ENCODE data around the gene EFCAB6. TPM values are rescaled to one million over a fixed set of nuclear protein-coding genes. Genes with fewer than 3 reads are reported as not detected.

Gene EFCAB6
- total and polyA plus RNA-seq, 2 donors (not counting 3 experiments of a cell fraction or from before 2014, with no cell fraction given), result 0.07 to 0.31 TPM

GRCh38 chr22:43554694-43555365, 257.3 kb downstream of the EFCAB6 start:
- Histone ChIP-seq H3K4me2 (ENCODE audit: insufficient read depth, low read length) (no peak overlapping the region), H3K79me2 (ENCODE audit: control insufficient read depth, insufficient read depth, low read length) (no peaks in the 10 kb centered on the region), H3K9ac (replicated peaks; ENCODE audit: extremely low read depth, insufficient read depth, low read length) (no peak overlapping the region), H2AFZ (ENCODE audit: low read depth, low read length) (no peak overlapping the region), H3K27me3 (ENCODE audit: control insufficient read depth in 2 of 2, insufficient read depth in 2 of 2, low read length in 2 of 2) (no peaks in the 10 kb centered on the region), H3K27ac (ENCODE audit: insufficient read depth, low read depth, low read length) (no peak overlapping the region), H3K36me3 (ENCODE audit: control insufficient read depth in 2 of 2, extremely low read depth in 1 of 2, insufficient read depth in 2 of 2, low read length in 2 of 2) (no peaks in the 10 kb centered on the region), H4K20me1 (replicated peaks; ENCODE audit: control insufficient read depth, extremely low read depth, insufficient read depth, low read length) (no peaks in the 10 kb centered on the region), H3K4me1 (ENCODE audit: control insufficient read depth, extremely low read depth, insufficient read depth, low read length) (no peaks in the 10 kb centered on the region), H3K4me3 (replicated peaks in 1 of 3; ENCODE audit: insufficient read depth in 1 of 3, low read depth in 1 of 3, low read length in 3 of 3) (no peak overlapping the region), H3K9me1 (replicated peaks; ENCODE audit: control insufficient read depth, extremely low read depth, insufficient read depth, low read length) (no peaks in the 10 kb centered on the region), H3K9me3 (replicated peaks; ENCODE audit: control insufficient read depth, insufficient read depth, low read length) (peaks cover 1% of the 10 kb centered on the region)
- dilution Hi-C loops (cut with MboI; ENCODE audit: extremely low pct_ligation_motif_present, low sequenced_read_pairs) (no loop called here), intact Hi-C loops (cut with micrococcal nuclease) (no loop called here)
- TF ChIP-seq MAX (IDR thresholded peaks at IDR 0.05; ENCODE audit: insufficient read depth, insufficient read length) (no peak), POLR2A (IDR thresholded peaks at IDR 0.05; ENCODE audit: low read depth, low read length) (no peak), CTCF (IDR thresholded peaks at IDR 0.05; ENCODE audit: extremely low read depth in 1 of 2, insufficient read depth in 1 of 2, low read depth in 1 of 2, low read length in 2 of 2) (no peak), JUN (IDR thresholded peaks at IDR 0.05; ENCODE audit: borderline replicate concordance, insufficient read depth, insufficient read length, low read depth) (no peak), POLR2AphosphoS5 (IDR thresholded peaks at IDR 0.05; ENCODE audit: insufficient read depth, low read depth, low read length) (no peak), MYC (IDR thresholded peaks at IDR 0.05; ENCODE audit: low read depth, low read length) (no peak), GATA2 (IDR thresholded peaks at IDR 0.05; ENCODE audit: insufficient read depth, insufficient read length, low read depth, low read length) (no peak), FOS (IDR thresholded peaks at IDR 0.05; ENCODE audit: borderline replicate concordance, insufficient read depth, low read length) (no peak)
- DNase-seq (ENCODE audit: low read depth, low spot score) (no peak), FAIRE-seq (no peak)
- no TSS peak for BruUV-seq (replicated peaks)
- CTCF ChIA-PET, result no interaction called here
- POLR2A ChIA-PET, result no interaction called here

Measured in endothelial cell of umbilical vein (primary cell).